HG03045 (cell line): Measurements from ENCODE around the gene NR1D1.

Source experiments
- ATAC-seq: cut with Tn5 transposase; IDR thresholded peaks from one replicate; pipeline ENCODE4 v1.9.1; 2021; ENCODE audit warnings: mild to moderate bottlenecking, moderate library complexity; ENCODE audit not compliant: unreplicated experiment

The NR1D1 gene

GRCh38 chr17:40076591-40076990, 23.8 kb downstream of the NR1D1 start:
- no peak for ATAC-seq

DNA sequence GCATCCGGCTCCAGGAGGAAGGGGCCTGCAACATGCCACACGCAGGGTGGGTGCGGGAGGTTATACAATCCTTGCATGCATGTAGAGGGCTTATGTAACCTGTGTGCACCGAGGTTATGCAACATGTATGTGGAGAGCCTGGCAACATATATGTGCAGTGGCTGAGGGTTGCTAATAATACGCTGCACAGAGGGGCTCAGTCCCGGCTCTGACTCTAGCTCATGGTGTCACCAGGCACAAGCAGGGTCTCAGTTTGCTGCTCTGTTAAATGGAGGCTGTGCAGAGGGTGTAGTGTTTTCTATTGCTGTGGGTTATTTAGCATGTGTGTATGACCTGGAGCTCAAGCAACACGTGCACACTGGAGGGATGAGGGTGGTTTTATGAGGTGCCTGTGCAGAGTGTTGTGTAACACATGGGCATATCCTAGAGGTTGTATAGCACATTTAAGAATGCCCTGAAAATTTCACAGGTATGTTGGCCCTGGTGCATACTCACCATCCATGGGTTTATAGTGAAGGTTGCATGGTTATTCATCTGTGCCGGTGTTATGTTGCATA, 24.4 kb downstream of the NR1D1 start:
- no peak for ATAC-seq

DNA sequence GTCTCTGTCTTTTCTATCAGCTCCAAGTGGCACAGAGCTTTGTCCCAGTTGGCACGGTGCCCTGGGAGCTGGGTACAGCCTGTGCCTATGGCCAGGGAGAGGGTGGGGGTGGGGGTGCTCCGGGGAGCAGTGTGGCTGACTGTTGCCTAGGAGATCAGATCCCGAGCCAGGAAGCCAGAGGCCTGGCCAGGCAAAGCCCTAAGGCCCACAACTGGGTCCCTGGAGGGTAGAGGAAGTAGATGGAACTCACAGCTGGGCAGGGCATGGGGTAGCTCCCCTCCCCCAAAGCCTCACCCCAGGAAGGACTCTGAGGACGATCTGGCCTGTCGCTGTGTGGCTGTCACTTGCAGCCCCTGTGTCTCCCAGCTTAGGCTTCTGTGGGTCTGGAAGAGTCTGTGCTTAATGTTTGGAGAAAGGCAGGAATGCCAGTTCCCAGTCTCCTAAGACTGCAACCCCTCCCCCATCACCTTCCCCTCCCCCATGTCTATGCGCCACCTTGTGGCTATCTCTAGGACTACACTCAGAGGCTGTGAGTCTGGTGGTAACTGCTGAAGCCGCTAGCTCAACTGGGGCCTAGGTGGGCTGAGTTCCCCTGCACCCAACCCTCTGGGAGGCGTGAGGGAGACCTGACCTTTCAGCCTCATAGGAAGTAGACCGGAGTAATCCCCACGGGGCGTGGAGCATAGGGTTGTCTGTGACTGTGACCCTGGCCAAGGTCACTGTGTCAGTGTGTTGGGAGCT, 25.0 kb downstream of the NR1D1 start:
- ATAC-seq: no peak

GRCh38 chr17:40074871-40075200, 25.6 kb downstream of the NR1D1 start:
- ATAC-seq: no peak

- no peak for ATAC-seq
Measured at GRCh38 chr17:40074175-40074512, 26.2 kb downstream of the NR1D1 start.

GRCh38 chr17:40073454-40074174, 26.8 kb downstream of the NR1D1 start:
- no peak for ATAC-seq

GRCh38 chr17:40072735-40073346, 27.5 kb downstream of the NR1D1 start:
- no peak for ATAC-seq

- no peak for ATAC-seq
Measured at GRCh38 chr17:40072040-40072734, 28.2 kb downstream of the NR1D1 start.

- ATAC-seq: no peak
Measured at GRCh38 chr17:40071313-40072039, 28.9 kb downstream of the NR1D1 start.

DNA sequence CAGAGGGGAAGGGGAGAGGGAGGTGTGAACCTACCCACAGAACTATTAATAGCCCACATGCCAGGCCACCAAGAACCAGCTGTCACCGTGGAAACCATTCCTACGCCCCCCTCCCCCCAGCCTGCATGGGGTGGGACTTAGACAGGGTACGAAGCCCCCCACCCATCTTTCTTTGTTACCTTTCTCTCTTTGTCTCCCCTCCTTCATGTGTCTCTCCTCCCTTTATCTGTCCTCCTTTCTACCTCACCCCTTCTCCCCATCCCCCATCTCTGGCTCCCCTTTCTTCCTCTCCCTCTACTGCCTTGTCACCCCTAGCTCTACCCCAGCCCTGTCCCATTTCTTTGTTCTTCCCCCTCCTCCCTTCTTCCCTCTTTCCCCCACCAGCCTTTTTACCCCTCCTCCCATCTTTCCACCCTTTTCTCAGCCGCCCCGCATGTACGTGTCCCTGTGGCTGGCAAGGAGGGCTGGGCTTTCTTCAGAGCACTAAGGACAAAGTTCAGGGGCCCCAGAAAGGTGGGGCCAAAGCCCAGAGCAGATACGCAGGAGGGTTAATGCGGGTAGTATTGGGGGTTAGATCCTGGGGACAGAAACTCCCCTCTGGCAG, 29.6 kb downstream of the NR1D1 start:
- ATAC-seq: no peak

GRCh38 chr17:40069751-40070708, 30.4 kb downstream of the NR1D1 start:
- ATAC-seq: no peak

- ATAC-seq: no peak
Measured at GRCh38 chr17:40068917-40069750, 31.3 kb downstream of the NR1D1 start.

DNA sequence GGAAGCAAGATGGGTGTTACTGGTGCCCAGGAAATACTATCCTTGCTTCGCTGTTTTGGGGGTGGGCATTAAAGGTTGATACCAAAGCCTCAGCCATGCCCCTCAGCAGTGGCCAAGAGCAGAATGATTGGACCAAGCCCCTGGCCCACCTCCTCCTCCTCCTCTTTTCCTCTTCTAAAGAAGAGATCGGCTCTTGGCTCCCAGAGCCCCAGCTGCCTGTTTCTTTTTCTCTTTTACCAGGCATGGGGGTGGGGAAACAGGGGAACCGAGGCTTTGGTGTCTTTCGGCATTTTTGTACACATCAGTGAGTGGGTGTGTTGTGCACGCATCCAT, 31.8 kb downstream of the NR1D1 start:
- ATAC-seq: no peak

DNA sequence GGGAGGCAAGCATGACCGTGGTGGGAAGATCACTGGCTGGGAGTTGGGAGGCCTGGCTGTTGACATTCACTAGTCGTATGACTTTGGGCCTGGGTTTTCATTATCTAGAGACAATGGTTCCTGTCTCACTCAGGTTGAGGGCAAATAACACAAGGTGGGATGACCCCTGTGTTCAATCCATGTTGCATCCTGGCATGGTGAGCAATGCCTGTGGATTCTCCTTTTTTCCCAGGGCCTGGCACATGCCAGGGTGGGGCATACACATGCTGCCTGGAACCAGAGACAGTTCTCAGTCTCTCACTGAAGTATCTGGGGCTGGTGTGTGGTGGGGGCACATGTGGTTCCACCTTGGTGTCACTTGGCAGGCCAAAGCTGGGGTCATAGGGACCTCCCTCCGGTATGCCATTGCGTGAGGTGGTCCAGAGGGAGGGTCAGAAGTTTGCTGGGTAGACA, 32.2 kb downstream of the NR1D1 start:
- no peak for ATAC-seq

- no peak for ATAC-seq
Measured at GRCh38 chr17:40067710-40068109, 32.7 kb downstream of the NR1D1 start.

DNA sequence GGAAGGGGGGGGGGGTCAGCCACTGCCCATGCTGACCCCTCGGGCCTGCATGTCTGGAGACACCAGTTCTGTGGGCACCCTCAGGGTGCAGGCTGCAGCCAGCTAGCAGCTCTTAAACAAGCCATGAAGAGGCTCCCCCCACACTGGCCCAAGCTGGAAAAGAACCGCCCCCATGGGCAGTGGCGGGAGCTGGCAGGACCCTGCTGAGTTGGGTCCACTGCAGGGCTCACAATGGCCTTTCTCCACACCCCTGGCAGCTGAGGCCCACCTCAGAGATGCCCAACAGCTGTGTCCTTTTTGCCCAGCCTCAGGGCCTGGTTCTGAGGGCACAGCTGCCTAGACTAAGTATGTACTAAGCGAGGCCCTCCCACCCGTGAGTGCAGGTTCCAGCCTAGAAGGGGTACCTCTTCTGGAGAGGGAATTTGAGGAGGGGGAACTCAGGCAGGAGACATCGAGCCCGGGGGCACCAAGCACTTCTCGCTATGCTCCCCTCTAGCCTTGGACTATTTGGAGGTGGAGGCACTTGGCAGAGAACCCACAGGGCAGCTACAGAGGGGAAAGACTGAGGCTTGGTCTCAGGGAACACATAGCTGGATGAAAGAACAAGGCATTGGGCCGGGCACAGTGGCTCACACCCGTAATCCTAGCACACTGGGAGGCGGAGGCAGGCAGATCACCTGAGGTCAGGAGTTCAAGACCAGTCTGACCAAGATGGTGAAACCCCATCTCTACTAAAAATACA, 34.4 kb downstream of the NR1D1 start:
- ATAC-seq: no peak

DNA sequence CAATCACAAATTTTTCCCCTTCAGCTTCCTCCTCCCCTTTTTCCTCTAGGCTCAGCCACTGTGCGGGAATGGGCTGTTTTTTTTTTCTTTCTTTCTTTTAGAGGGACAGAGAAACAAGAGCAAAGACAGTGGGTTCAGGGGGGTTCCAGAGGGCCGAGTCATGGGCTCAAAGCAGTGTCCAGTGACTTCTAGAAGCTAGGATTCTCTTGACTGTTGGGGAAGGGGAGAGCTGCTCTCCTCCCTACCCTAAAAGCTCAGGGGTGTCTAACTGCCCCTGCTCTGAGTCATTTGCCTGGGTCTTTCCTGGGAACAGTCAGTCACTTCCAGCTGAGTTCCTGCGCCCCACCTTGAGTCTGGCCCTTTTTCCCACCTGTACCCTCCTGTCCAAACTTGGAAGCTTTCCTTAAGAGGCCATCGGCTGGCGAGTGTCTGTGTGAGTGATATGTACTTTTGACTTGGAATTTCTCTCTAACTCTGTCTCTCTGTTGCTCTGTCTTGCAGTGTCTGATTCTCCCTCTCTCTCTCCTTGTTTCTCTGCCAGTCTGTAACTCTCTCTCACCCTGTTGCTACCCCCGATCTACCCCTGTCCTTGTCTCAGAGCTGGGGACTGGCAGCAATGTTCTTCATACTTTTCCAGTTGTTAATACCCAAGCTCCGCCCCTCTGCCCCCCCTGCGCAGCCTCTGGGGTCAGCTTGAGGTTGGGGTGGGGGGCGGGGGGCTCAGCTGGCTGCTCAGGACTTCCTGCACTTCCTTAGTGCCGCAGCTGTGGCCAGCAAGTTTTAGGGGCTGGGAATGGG, 35.2 kb downstream of the NR1D1 start:
- ATAC-seq: no peak
